A549 (cell line): ENCODE results near the gene ZBTB42. TPM values are rescaled to one million over a fixed set of nuclear protein-coding genes. Genes with fewer than 3 reads are reported as not detected.

Experiments
- ATAC-seq, 2 experiments: fragments of 200-7000 bp in 1 of 2; fragments of >200 bp in 1 of 2; cut with Nextera tagmentation in 1 of 2; cut with Tn5 transposase in 1 of 2; 3 replicates each; pipeline versions ENCODE4 v1.8.0 to v1.9.1; 2018 to 2020; ENCODE audit warnings: mild to moderate bottlenecking in 1 of 2, moderate library complexity in 1 of 2
- CTCF ChIA-PET: fragments of 300-600 bp; sonication (Branson Sonifier 250); formaldehyde crosslinking; extraction: SDS; loops from one replicate; lab custom pipeline; 2021; ENCODE audit warnings: antibody characterized with exemption, inconsistent platforms; lab: Yijun Ruan, JAX
- POLR2A ChIA-PET: fragments of 350-600 bp; formaldehyde crosslinking; extraction: SDS; loops from one replicate; lab custom pipeline; 2021; ENCODE audit warnings: antibody characterized with exemption, inconsistent platforms; lab: Yijun Ruan, JAX
- DNase-seq, 2 experiments: peaks; one replicate each; pipeline versions ENCODE4 v3.0.0 to v3.0.0-alpha.2; 2011 to 2016; ENCODE audit warnings: low read depth in 1 of 2, low spot score in 1 of 2
- FAIRE-seq: peaks from 2 replicates; lab custom pipeline; 2011; peaks lifted over from hg19 to GRCh38; lab: Jason Lieb, UNC
- H3K27ac ChIP-seq, 2 experiments: fragments of >200 bp; sonication (Bioruptor Twin); formaldehyde crosslinking; 3 replicates each; pipeline ENCODE4 v1.5.1; 2016 to 2017
- H3K4me1 ChIP-seq: fragments of >200 bp; sonication (Bioruptor Twin); formaldehyde crosslinking; 3 replicates; pipeline ENCODE4 v1.6.1; 2016
- H3K4me2 ChIP-seq: fragments of >200 bp; sonication (Bioruptor Twin); formaldehyde crosslinking; 3 replicates; pipeline ENCODE4 v1.6.1; 2016
- H3K4me3 ChIP-seq: fragments of >200 bp; sonication (Bioruptor Twin); formaldehyde crosslinking; 3 replicates; pipeline ENCODE4 v1.5.1; 2016
- H3K9me3 ChIP-seq: fragments of >200 bp; sonication (Bioruptor Twin); formaldehyde crosslinking; 3 replicates; pipeline ENCODE4 v1.6.1; 2016
- CBX2 ChIP-seq: fragments of 200-600 bp; sonication (generic); IDR thresholded peaks from 2 replicates; pipeline ENCODE4 v1.6.1; 2016; ENCODE audit warnings: low read depth, mild to moderate bottlenecking, borderline replicate concordance
- CBX8 ChIP-seq: fragments of 200-600 bp; sonication (generic); IDR thresholded peaks from 2 replicates; pipeline ENCODE4 v1.6.1; 2016
- EHMT2 ChIP-seq: fragments of 200-600 bp; sonication (generic); IDR thresholded peaks from 2 replicates; pipeline ENCODE4 v1.6.1; 2016; ENCODE audit warnings: antibody characterized with exemption, low read depth, mild to moderate bottlenecking, moderate library complexity
- FOXS1 ChIP-seq: fragments of 250-450 bp; sonication (Bioruptor Pico); IDR thresholded peaks from 2 replicates; pipeline ENCODE4 v1.5.0; 2020; ENCODE audit warnings: mild to moderate bottlenecking, moderate library complexity
- HDAC2 ChIP-seq: fragments of 200-600 bp; sonication (generic); IDR thresholded peaks from 2 replicates; pipeline ENCODE4 v1.6.1; 2016
- HOXA7 ChIP-seq: fragments of 250-450 bp; sonication (Bioruptor Pico); IDR thresholded peaks from 2 replicates; pipeline ENCODE4 v1.5.0; 2020; ENCODE audit warnings: mild to moderate bottlenecking, moderate library complexity
- HOXB13 ChIP-seq: fragments of 250-450 bp; sonication (Bioruptor Pico); IDR thresholded peaks from 2 replicates; pipeline ENCODE4 v1.5.0; 2020; ENCODE audit warnings: low read depth, mild to moderate bottlenecking, moderate library complexity
- JUNB ChIP-seq: fragments of >200 bp; sonication (Bioruptor Twin); formaldehyde crosslinking; IDR thresholded peaks from 2 replicates; pipeline ENCODE4 v1.6.1; 2016
- KDM1A ChIP-seq: fragments of 200-600 bp; sonication (generic); IDR thresholded peaks from 2 replicates; pipeline ENCODE4 v1.6.1; 2016; ENCODE audit warnings: low read depth, mild to moderate bottlenecking
- MYC ChIP-seq: IDR thresholded peaks from 2 replicates; pipeline ENCODE4 v1.6.1; 2012; ENCODE audit warnings: mild to moderate bottlenecking, inconsistent platforms, low read length, improper control_type of control experiment, borderline replicate concordance
- NFE2L2 ChIP-seq: fragments of 150-350 bp; conservative IDR thresholded peaks from 2 replicates; pipeline ENCODE4 v1.6.1; 2014; ENCODE audit warnings: low read length
- NR3C1 ChIP-seq: fragments of >200 bp; sonication (Bioruptor Twin); formaldehyde crosslinking; IDR thresholded peaks from 3 replicates; pipeline ENCODE4 v1.6.1; 2017
- RCOR1 ChIP-seq: fragments of 150-350 bp; IDR thresholded peaks from 2 replicates; pipeline ENCODE4 v1.6.1; 2014; ENCODE audit warnings: antibody characterized with exemption, low read length, low read depth
- RNF2 ChIP-seq: fragments of 200-600 bp; sonication (generic); IDR thresholded peaks from 2 replicates; pipeline ENCODE4 v1.6.1; 2016; ENCODE audit warnings: low read depth, mild to moderate bottlenecking, antibody characterized with exemption, moderate library complexity, borderline replicate concordance
- ZSCAN20 ChIP-seq: fragments of 250-450 bp; sonication (Bioruptor Pico); IDR thresholded peaks from 2 replicates; pipeline ENCODE4 v1.8.0; 2022; ENCODE audit warnings: mild to moderate bottlenecking, moderate library complexity
- WGBS: methylation state at CpG from one replicate; pipeline ENCODE4 v1.1.6; 2017; ENCODE audit errors: missing lambda C conversion rate; 5-methylcytosine and 5-hydroxymethylcytosine counted together
- polyA plus RNA-seq, 4 experiments: library from polyadenylated mRNA; depleted of rRNA in 3 of 4; stranded (reverse); fragments of >200 nt; fragmentation: RNase III in 1 of 4; extraction: RNeasy Plus Mini Kit Qiagen cat#74134 plus additional on column Dnase treatment in 1 of 4; gene quantifications; 2 replicates in 3 of 4; 3 replicates in 1 of 4; pipeline ENCODE4 v1.2.3, GENCODE V29; 2011 to 2017
- TF ChIP-seq, protein P1 (sequence below): fragments of >200 bp; sonication (Bioruptor Twin); formaldehyde crosslinking; IDR thresholded peaks from 3 replicates; pipeline ENCODE4 v1.5.1; 2016
- TF ChIP-seq, protein P2 (sequence below): fragments of >200 bp; sonication (Bioruptor Twin); formaldehyde crosslinking; IDR thresholded peaks from 2 replicates; pipeline ENCODE4 v1.6.1; 2016
- TF ChIP-seq, protein P3 (sequence below): fragments of 150-350 bp; IDR thresholded peaks from 2 replicates; pipeline ENCODE4 v1.6.1; 2014; ENCODE audit warnings: low read depth, mild to moderate bottlenecking, low read length
- TF ChIP-seq, protein P4 (sequence below): IDR thresholded peaks from 2 replicates; pipeline ENCODE4 v1.6.1; 2012

Gene ZBTB42
- polyA plus RNA-seq, 2 of the 4 experiments (the other 2 are of a cell fraction) = 1.6 to 2.6 TPM

DNA sequence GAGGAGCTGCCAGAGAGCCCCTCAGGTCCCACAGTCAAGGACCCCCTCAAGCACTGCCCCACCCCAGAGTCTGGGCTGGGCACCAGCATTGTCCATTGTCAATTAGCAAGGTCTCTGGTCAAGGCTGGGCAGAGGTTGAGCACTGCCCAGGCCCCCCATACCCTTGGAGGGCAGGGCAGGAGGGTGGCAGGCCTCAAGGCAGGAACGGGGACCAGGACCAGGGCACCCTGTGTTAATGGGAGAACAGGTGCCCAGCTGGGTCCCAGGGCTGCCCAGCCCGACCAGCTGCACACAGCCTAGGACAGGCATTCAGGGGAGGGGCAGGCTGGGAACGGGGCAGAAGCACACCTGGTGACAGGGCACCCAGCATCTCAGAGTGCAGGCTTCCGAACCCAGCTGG lies 29.5 kb upstream of the ZBTB42 start:
- Histone ChIP-seq H3K27ac (no peak overlapping the region), H3K4me3 (no peak overlapping the region), H3K4me2 (no peak overlapping the region), H3K9me3 (peaks cover 2% of the 10 kb centered on the region; the same call in 1 of the 3 replicates), H3K4me1 (peaks cover 14% of the 10 kb centered on the region)
- DNase-seq (no peak), FAIRE-seq (no peak), ATAC-seq (no peak)
- 100% methylated on average over 2 of the region's 4 CpGs for WGBS
- ChIA-PET POLR2A (interaction anchor here (0.6 kb wide), 1 partner anchor 101 kb away, joined by 4 read pairs; no protein-coding TSS in a partner anchor), CTCF (interaction anchor here (0.8 to 9.3 kb wide), 9 partner anchors 8 to 55 kb away, joined by 3 to 88 read pairs (median 6); no protein-coding TSS in a partner anchor)
- no peak for TF ChIP-seq EHMT2
- no peak for TF ChIP-seq JUNB
- TF ChIP-seq NFE2L2 = no peak
- TF ChIP-seq ZSCAN20 (CRISPR knock-in tag) = no peak
- TF ChIP-seq, protein P1, sequence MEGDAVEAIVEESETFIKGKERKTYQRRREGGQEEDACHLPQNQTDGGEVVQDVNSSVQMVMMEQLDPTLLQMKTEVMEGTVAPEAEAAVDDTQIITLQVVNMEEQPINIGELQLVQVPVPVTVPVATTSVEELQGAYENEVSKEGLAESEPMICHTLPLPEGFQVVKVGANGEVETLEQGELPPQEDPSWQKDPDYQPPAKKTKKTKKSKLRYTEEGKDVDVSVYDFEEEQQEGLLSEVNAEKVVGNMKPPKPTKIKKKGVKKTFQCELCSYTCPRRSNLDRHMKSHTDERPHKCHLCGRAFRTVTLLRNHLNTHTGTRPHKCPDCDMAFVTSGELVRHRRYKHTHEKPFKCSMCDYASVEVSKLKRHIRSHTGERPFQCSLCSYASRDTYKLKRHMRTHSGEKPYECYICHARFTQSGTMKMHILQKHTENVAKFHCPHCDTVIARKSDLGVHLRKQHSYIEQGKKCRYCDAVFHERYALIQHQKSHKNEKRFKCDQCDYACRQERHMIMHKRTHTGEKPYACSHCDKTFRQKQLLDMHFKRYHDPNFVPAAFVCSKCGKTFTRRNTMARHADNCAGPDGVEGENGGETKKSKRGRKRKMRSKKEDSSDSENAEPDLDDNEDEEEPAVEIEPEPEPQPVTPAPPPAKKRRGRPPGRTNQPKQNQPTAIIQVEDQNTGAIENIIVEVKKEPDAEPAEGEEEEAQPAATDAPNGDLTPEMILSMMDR = no peak
- TF ChIP-seq CBX2 = no peak
- no peak for TF ChIP-seq KDM1A

DNA sequence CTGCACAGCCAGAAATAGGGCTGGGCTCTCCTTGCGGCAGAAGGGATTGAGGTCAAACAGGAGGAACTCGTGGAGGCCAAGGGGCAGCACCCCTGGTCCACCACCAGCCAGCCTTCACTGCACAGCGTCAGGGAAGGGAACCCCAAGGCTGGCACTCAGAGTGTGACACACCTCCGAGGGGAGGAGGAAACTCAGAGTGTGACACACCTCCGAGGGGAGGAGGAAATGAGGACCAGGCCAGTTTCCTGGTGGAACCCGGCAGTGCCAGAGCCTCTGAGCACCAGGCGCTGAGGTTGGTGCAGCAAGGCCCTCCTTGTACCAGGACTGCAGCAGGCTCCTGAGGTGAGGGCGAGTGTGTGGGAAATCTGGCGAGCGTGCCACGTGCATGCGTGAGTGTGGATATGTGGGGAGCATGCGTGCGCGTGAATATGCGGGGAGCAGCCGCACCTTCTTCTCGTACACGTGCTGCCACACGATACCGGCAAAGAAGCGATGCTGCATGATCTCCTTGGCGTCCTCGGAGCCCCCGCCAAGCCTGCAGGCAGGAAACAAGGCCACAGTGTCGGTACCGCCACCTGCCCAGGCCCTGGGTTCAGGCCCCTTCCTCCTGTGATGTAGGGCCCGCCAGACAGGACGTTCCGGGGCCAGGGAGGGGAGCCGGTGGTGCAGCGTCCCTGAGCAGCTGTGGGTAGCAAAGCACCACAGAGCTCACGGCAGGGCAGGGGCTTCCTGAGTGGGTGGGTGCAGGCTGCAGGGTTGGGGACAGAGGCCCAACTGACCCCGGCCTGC lies 28.8 kb upstream of the ZBTB42 start:
- WGBS = 91% methylated on average over 33 of the region's 34 CpGs
- TF ChIP-seq FOXS1 (CRISPR knock-in tag) = no peak
- no peak for TF ChIP-seq KDM1A
- no peak for TF ChIP-seq HOXA7 (CRISPR knock-in tag)
- no peak for TF ChIP-seq NFE2L2
- TF ChIP-seq, protein P2, sequence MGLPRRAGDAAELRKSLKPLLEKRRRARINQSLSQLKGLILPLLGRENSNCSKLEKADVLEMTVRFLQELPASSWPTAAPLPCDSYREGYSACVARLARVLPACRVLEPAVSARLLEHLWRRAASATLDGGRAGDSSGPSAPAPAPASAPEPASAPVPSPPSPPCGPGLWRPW = no peak
- no peak for TF ChIP-seq HDAC2
- TF ChIP-seq CBX2 = no peak
- no peak for TF ChIP-seq RNF2
- TF ChIP-seq, protein P3, sequence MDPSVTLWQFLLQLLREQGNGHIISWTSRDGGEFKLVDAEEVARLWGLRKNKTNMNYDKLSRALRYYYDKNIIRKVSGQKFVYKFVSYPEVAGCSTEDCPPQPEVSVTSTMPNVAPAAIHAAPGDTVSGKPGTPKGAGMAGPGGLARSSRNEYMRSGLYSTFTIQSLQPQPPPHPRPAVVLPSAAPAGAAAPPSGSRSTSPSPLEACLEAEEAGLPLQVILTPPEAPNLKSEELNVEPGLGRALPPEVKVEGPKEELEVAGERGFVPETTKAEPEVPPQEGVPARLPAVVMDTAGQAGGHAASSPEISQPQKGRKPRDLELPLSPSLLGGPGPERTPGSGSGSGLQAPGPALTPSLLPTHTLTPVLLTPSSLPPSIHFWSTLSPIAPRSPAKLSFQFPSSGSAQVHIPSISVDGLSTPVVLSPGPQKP = no peak
- no peak for TF ChIP-seq HOXB13 (CRISPR knock-in tag)
- TF ChIP-seq MYC = no peak
- TF ChIP-seq CBX8 = no peak
- no peak for TF ChIP-seq NR3C1
- TF ChIP-seq, protein P4, sequence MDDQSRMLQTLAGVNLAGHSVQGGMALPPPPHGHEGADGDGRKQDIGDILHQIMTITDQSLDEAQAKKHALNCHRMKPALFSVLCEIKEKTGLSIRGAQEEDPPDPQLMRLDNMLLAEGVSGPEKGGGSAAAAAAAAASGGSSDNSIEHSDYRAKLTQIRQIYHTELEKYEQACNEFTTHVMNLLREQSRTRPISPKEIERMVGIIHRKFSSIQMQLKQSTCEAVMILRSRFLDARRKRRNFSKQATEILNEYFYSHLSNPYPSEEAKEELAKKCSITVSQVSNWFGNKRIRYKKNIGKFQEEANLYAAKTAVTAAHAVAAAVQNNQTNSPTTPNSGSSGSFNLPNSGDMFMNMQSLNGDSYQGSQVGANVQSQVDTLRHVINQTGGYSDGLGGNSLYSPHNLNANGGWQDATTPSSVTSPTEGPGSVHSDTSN = no peak
- no peak for TF ChIP-seq RCOR1
- TF ChIP-seq, all 56 proteins: peak for 0
- POLR2A ChIA-PET = no interaction called here
- DNase-seq (no peak), FAIRE-seq (no peak), ATAC-seq (no peak)
- no peak overlapping the region for H3K4me2 ChIP-seq
- no peak overlapping the region for H3K4me3 ChIP-seq
- H3K27ac ChIP-seq = no peak overlapping the region
- H3K4me1 ChIP-seq = peaks cover 14% of the 10 kb centered on the region
- CTCF ChIA-PET = interaction anchor here (1.0 to 9.3 kb wide), 9 partner anchors 9 to 145 kb away, joined by 3 to 88 read pairs (median 5); no protein-coding TSS in a partner anchor
- H3K9me3 ChIP-seq = peaks cover 2% of the 10 kb centered on the region; the same call in 1 of the 3 replicates
